Measurements from ENCODE around the gene MTUS2.
A peak's percentile ranks its signal among the peaks of the same experiment; 100 is the strongest.

Gene MTUS2

DNA sequence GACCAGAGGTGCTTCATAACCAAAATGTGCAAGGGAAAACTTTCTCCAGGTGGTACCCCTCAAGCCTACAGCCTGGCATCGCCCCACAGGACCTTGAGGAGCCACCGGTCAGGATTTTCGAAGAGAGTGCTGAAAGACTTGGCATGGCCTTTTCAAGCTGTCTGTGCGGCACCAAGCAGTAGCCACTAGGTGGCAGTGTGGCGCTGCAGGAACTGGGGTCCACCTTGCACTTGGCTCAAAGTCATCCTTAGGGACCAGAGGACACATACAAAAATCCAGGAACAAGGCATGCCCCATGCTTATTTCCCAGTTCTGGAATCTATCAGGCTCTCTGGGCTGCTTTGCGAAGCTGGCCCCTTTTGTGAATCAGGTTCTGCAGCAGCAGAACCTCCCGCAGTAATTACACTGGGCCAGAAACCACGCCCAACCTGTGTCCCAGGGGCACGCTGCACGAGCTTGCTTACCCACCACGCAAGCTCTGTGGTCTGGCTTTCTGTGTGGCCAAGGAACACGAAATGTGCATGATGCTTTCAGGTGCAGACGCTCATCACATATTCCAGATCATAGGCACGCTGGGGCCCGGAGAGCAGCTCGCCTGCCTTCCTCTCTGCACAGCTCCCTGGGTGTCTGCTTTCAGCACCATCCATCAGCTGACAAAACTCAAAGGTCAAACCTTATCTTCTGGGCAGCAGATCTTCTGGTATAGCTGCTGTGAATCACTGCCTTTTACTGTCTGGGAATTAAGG, 688.2 kb downstream of the MTUS2 start:
- DNase-seq (ENCODE audit: low read depth): peak; percentile 49

DNA sequence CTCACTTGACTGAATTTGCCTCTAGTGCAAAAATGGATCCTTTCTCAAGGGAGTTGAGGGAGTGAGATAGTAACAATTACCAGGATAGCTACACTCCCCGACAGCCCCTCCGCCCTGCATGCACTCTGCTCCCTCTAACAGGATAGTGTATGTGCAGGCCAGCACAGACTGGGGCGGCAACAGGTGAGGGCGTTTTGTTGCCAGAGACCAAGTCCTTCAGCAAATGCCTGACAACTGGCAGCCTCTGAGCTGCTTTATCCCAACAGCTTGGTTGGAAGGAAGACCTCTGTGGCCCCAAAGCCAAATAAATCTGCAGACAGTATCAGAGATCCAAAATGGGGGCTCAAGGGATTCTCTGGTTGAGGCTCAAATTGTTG, 688.7 kb downstream of the MTUS2 start:
- no peak for DNase-seq (ENCODE audit: low read depth)

DNA sequence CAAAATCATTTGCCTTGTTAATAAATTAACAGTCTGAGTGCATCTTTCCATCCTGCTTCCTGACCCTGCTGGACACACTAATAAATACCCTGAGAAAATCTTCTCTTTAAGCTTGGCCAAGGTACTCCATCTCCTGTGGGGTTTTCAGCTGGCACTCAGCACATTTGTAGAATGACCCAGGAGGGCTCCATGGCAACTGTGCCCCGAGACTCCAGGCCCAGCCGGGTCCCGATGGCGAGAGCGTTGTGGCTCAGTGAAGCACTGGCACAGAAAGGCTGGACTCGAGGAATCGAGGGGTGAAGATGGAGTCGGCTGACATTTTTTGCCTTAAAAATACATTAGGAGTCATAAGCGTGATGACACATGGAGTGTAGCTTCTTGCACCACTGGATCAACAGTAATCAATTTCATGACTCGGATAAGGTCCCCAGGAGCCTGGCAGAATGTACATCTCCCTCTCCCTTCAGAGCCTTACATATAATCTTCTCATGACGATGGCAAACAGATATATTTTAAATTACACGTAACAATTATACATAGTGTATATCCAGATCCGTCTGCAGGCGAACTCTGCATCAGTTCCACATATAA, 690.0 kb downstream of the MTUS2 start:
- no peak for DNase-seq (ENCODE audit: low read depth)

DNA sequence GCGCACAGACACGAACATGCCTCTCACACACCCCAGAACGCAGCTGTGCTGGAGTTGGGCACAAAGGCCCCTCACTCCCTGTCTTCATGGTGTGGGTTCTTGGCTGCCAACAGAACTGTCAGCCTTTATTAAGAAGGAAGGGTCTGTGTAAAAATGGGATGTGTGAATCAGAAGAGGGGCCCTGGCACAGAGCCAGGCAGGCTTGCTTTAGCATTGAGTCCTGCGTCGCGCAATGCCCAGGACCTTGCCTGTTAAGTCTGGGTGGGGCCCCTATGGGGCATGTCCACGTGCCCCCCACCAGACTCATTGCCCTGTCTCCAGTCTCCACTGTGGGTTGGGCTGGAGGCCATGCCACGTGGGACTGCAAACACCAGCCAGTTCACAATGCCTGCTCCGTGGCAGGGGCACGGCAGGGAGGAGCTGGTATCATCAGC, 690.5 kb downstream of the MTUS2 start:
- no peak for DNase-seq (ENCODE audit: low read depth)

DNA sequence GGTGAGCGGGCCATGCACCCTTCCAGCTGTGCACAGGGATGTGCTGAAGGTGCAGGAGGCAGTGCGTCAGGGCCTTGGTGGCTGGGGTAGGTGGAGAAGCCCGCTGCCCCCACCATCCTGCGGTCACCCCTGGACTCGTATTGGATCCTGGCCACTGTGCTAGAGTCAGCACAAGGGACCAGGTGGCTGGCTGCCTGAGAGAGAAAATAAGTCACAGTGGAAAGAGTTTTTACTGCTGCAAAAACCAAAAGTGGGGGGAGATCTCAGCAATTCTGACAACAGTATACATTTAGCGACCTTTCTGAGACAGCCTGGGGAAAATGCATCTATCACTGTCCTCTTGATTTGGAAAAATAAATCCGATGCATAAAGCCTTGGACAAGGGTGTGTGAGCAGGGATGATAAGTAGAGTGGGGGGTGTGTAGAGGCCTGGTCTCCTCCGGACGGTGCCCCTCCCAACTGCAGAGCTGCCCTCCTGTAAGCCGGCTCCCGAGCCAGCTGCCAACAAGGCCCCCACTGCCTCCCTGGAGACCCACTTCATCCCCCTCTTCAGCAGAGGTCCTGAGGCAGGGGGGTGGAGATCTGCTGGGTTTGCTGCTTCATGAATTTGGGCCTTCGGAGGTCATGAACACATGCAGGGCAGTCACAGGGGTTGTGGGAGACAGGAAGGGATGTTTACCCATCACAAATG, 691.1 kb downstream of the MTUS2 start:
- no peak for DNase-seq (ENCODE audit: low read depth)

DNA sequence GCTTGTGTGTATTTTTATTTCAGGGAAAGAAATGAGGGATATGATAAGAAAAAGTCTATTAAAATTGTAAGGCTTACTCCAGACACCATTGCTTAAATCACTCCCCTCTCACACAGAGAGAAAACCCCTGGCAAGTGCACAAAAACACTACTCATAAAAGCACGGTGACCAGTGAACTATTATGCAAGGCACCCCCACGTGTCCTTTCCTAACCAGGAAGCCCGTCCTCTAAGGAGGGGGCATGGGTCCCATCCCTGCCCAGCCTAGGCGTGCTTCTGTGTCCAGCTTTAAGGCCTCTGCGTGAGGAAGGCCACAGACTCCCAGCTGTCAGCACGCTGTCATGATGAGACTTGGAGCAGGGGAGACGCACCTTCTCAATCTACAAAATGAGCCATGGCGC, 691.8 kb downstream of the MTUS2 start:
- DNase-seq (ENCODE audit: low read depth): no peak

DNA sequence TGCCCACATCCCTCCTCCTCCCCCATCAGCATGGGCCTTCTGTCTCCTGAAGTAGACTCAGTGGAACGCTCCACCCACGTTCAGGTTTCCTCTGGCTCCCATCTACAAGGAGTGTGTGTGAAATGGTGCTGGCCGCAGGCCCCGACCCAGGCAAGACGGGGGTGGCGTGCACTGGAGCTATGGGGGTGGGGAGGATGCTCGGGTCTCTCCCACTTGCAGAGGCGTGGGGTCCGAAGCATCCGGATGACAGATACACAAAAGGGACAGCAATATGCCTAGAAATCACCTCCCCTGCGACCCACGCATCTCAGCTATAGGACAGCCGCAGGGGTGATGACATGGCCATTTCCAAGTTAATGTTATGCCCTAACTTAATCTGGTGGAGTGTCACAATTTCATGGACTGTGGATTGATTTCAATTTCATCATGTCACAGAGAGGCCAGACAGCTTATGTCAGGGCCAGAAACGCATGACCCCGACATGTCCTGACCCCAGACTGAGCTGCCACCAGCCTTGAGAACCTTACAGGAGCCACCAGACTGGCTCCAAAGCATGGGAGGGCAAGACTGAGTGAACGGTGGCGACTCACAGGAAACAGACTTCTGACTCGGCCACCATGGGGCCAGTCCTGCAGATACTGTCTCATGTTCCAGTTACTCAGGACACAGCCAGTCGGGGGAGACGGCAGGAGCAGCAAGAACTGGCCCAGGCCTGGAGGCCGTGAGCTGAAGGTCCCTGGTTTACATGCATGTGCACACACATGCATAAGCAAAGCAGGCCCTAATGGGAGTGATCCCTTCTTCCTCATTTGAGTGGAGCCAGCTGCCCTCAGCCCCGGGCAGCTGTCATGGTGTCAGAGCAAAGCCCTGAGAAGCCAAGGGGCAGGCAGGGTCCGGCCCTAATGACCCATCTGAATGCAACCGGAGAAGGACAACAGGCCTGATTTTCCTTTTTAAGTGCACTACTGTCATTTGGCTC, 693.2 kb downstream of the MTUS2 start:
- no peak for DNase-seq (ENCODE audit: low read depth)

DNA sequence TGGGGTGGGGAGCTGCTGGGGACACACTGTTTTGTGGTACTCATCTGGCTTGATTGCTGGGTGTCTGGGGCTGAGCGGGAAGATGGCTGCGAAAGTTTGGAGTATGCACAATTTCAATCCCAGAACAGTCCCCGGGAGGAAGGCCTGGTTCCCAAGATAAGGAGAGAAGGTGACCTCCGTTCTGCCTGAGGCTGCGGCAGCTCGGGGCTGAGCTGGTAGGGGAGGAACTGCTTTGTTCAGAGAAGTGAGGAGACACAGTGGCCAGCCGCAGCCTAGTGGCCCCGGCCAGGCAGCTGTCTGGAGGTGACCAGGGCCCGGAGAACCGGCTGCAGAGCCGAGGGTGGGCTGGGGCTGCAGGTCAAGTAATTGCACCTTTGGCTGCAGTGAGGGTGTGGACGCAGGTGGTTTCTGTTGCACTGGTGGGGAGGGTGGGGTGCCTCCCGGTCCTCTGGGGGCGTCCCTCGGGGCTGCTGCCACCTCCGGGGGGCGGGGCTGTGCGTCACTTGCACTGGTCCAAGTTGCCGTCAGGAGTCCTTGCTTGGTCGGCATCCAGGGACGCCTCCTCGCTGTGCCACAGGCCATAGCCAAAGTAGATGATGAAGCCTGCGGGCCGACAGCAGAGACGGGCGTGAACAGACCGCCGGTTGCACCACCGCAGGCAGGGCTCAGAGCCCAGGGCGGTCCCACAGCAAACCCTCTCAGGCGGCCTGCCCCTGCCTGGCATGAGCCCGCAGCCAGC, 694.0 kb downstream of the MTUS2 start:
- no peak for DNase-seq (ENCODE audit: low read depth)

DNA sequence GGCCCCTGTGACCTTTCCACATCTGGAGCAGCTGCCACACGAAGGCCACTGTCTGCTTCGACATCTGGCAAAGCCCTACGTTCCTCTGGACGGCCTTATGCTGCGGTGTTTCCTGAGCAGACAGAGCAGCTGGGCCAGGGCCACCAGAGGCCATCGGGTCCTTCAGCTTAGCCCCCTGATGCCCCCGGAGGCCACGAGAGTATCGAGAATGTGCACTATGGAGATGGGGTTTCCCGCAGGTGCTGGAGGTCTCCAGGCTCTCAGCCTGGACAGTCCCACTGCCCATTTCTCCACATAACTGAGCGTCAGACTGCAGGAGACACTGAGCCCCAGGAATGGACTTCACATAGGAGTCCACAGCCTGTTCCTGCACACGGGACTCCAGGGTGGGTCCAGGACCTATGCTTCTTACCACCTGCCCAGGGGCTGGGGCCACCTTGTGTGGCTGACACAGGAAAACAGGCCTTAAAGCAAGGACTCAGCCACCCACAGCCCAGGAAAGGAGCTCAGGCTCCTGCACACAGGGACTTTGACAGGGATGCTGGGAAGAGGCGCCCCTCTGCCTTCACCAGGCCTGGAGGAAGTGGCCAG, 694.7 kb downstream of the MTUS2 start:
- no peak for DNase-seq (ENCODE audit: low read depth)

DNA sequence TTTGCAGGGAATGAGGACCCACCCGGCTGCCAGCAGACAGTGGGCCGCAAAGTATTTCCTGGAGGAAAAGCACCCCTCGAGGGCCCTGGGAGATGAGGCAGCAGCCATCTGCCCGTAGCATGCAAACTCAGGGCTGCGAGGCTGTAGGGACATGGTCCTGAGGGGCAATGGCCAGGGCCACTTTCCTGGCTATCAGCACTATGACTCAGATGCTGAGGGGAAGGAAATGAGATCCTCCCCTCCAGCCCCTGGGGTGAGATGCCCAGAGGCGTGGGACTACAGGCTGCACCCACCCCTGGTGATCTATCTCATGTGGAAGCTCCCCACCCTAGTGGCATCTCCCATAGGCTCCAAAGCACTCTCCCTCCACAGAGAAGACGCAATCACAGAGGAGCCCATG, 695.2 kb downstream of the MTUS2 start:
- DNase-seq (ENCODE audit: low read depth): no peak

DNA sequence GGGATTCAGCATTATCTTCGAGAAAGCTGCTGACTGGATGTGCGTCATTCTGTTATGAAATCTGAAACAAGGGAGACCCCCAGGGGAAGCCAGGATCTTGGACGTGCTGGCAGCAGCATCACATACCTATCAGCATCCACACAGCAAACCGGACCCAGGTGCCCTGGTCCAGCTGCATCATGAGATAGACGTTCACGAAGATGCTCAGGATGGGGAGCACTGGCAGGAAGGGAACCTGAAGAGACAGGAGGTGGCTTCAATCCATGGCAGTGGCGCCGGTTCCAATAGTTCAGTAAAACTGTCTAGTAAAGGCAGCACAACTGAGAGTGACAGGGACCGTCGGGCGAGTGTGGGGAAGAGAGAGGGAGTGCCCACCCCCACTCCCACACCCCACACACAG, 695.9 kb downstream of the MTUS2 start:
- no peak for DNase-seq (ENCODE audit: low read depth)

DNA sequence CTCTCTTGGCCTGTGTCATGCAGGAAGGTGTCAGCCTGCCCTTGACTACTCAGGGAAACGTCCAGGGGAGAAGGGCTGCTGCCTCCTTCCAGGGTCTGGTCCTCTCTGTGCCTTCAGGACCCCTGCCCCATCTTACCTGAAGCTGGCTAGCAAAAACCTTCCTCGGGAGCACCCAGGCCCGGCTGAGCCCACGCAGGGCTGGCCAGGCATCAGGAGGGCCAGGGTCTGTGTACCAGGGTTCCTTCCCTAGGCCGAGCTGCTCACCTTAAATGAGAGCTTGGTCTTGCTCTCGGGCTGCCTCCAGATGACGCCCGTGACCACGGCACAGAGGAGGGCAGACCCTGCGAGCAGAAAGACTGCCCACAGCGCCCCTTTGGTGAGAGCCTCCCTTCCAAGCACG, 696.7 kb downstream of the MTUS2 start:
- no peak for DNase-seq (ENCODE audit: low read depth)

DNA sequence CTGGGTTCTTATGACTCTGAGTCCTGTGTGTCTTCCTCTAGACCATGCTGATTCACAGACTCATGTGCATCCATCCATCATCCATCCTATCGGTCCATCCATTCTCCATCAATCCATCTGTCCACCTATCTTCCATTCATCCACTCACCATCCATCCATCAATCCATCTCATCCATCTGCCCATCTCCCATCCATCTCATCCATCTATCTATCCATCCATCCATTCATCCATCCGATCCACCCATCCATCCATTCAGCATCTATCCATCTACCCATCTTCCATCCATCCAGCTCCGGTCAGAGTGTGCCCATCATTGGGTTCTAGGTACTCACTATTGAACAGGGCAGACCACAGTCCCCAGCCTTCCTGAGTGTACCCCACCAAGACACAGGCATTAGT, 699.8 kb downstream of the MTUS2 start:
- DNase-seq (ENCODE audit: low read depth): no peak

DNA sequence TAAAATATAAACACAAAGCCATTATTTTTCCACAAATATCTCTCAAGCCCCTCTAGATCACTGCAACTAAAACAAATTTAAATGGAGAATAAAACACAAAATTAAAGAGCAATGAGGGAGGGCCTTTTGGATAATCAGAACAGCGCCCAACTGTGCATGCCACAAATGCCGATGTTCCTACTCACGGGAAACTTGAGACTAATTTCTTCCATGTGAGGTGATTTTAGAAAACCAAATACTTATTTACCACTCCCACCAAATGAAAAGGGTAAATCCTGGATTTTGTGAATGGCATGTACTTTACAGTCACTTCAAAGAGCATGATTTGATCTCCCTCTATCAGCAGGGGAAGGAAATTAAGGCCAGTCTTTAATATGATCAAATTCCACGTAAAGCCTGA, 700.5 kb downstream of the MTUS2 start:
- no peak for DNase-seq (ENCODE audit: low read depth)

DNA sequence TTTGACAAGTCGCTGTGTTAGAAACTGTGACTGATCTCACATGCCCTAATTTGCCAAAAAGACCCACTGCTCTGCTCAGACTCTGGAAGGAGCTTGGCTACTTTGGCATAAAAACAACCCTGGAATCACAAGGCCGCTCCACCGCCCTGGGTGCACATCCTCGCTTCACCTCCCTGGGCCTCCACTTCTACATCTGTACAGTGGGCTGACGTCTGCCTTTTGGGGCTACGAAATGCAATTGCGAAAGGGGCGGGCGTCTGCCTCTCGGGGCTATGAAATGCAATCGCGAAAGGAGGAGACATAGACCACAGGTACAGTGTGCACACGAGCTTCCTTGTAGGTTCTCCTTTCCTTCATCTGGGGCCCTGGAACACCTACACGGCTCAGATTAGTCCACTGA, 701.2 kb downstream of the MTUS2 start:
- DNase-seq (ENCODE audit: low read depth): no peak

DNA sequence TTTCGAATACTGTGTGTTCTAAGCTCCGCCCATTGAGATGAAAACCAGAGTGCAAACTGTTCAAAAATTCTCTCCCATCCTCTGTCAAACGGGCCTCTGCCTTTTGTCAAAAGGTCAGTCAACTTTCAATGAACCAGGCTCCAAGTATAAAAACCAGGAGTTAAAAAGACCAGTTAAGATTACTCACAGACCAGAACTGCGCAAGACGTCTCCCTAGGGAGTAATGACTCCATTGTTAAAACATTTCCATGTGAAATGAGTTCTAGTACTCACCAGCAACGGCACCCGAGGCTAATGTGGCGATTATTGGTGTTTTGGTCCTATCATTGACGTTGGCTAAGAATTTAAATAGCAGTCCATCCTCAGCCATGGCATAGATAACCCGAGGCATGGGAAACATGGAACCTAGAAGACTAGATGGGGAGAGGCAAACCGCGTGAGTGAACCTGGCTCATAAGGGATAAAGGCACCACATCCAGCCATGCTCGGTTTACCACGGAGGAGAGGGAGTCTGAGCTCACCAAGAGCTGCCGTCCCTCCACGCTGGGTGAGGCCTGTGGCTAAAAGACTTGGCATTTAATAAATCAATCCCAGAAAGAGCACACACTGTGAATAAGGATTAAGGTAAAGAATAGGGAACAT, 702.0 kb downstream of the MTUS2 start:
- DNase-seq (ENCODE audit: low read depth): no peak

DNA sequence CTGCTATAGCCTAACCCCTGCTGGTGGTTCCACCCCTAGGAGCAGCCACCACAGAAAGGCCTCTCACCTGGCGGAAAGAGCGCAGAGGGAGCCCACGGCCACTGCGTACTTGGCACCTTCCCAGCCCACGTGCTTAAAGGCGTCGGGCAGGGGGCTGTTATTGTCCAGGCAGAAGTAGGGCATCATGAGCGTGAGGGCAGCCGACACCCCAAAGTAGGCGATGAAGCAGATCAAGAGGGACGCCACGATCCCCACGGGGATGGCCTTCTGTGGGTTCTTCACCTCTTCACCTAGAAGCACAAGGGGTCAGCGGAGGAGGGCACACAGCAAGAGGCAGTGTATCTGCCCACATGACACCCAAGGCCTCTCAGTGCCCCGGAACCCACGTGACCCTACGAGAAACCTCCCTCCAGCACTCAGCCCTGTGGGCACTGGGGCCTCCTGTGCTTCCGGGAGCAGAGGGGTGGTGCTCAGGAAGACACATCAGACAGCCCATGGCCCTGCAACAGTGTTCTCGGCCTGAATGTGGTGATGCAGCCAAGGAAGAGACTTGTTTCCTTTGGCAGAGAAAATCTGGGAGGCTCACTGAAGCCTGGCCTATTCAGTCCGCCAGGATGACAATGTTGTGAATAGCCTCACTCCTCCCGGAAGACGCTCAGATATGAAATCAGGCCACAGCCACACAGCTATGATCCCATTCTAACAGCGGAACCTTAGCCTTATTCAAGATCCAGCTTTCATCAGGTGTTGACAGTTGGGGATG, 703.2 kb downstream of the MTUS2 start:
- no peak for DNase-seq (ENCODE audit: low read depth)

DNA sequence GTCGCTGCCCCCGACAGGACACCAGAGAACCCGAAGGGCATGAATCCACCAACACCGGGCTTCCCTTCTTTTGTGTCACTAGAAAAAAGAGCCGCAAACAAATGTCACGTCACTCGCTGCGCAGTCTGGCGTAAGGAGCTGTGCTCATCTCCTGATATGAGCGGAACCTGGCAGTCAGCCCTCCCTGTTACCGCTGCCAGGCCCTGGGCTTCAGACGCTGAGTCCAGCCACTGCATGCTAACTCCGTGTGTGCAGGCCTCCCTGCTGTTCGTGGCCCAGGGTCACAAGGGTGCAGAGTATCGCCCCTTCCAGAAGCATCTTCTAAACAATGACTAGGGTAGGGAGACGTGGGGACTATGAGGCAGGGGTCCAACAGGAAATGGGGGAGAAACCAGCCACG, 704.0 kb downstream of the MTUS2 start:
- DNase-seq (ENCODE audit: low read depth): no peak

DNA sequence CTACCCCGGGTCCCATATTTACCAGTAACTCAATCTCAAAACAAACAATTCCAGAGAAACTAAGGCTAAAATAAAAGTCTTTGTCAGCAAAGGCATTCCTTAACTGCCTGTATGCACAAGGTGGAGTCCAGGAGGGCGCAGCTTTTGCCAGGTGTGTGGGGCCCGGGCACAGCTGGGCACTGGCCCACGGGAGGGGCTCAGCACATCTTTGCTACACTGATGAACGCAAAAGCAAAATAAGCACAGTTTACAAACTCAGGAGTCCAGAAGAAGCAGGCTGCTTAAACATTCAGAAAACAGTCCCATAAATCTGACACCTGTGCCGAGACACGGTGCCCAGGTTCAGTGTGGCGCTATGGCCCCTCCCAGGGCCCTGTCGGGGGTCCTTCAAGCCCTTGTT, 704.5 kb downstream of the MTUS2 start:
- no peak for DNase-seq (ENCODE audit: low read depth)

DNA sequence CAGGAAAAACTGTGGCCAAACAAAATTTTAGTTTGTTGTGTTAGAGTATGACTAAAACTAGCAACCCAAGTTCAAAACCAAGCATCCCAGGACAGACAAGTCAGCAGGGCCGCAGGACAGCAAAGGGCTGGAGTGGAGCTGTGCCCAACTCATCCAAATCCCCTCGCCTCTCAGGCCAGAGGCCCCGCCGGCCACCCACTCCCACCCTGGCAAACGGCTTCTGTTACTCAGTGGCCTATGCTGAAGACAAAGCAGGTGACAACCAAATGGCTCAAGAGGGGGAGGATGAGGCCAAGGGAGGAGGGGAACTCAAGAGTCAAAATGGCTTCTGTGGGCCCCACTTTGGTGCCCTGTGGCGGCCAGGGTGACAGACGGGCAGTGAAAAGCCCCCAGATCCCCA, 705.6 kb downstream of the MTUS2 start:
- DNase-seq (ENCODE audit: low read depth): no peak

All from activated T-helper 9 cell treated with anti-CD3 and anti-CD28 coated beads, Interleukin-2, amount 50 U/mL, for 16 hours (primary cell).